ENCODE results near the gene SH3BP4.

The SH3BP4 gene

DNA sequence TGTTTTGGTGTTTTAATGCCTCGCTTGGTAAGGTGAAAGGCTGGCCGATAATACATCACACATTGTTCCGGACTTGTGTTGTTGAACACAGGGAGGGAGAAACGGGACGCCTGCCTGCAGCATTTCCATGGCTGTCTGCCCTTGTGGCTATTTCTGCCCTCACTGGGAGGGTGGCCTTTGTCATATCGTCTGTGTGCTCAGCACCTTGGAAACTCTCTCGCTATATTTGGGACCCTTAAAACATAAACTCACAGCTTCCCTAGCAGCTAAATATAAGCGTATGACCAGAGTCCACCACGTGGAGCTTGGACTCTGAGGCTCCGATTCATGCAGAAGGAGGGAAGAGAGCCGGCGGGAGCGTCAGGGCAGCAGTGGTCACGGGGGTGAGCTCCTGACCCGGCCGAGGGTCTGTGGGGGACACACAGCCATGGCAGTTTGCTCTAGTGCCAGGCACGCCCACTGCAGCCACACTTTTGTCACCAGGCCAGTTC is 111.7 kb downstream of the SH3BP4 start:
- no peak for DNase-seq

DNA sequence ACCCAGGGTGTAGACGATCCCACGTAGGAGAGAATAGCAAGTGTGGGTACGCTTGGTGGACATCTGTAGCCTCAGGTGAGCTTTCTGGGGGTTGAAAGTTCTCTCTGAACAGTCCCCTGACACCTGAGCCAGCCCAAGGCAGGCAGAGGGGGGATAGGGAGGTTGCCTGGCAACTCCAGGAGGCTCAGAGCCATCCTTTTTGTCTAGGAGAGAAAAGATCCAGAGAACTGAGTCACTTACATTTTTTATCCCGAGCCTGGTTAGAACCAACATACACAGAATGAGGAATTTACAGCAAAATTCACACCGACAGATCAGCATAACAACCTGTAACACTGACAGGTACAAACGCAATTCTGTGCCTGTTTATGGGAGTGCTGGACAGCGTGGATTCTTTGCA is 113.2 kb downstream of the SH3BP4 start:
- DNase-seq, result no peak

DNA sequence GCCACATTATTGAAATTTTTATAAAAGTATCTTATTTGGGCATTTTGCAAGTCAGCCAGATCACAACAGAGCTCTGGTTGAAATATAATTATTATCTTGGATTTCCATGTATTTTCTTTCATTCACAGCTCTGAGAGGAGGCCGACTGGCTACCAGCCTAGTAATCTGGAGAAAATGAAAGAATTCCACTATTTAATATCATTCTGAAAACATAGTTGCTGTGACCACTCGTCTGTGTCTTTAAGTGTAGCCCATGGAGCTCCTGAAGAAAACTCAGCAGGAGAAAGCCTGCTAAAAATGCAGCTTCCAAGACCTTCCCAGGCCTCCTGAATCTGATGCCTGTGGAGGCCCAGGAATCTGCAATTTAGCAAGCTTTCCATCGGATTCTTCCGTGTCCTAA is 114.7 kb downstream of the SH3BP4 start:
- no peak for DNase-seq

DNA sequence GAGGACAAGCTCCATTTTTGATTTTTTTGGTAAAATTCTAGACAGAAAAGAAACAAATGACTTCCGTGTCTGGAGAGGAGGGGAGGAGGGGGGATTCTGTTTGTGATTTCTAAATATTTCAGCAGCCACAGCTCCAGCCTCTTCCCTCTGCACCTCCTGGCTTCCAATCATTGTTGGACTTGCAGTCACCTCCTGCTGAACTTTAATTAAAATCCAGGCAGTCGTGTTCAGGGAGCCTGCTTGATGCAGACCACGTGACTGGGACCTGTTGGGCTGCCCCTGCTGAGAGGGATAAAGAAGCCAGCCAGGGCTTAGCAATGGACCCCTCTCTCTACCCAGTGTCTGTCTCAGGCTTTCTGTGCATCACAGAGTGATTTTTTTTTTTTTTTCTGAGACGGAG is 115.1 kb downstream of the SH3BP4 start:
- no peak for DNase-seq

DNA sequence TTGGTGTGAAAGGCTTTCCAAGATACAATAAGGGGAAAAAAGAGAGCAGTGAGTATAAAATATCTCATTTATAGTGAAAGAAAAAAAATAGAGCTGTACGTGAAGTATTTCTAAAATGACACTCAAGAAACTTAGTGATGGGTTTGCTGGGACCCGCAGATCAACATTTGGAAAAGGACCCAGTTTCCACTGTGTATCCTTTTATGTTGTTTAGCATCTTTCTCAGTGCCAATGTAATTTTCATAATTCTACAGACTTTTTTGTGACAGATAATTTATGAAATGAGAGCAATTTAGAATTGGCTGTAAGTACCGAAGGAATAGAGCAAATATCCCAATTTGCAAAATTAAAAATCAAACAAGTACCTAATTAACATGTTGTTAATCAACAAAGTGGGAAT is 116.9 kb downstream of the SH3BP4 start:
- DNase-seq, result no peak

DNA sequence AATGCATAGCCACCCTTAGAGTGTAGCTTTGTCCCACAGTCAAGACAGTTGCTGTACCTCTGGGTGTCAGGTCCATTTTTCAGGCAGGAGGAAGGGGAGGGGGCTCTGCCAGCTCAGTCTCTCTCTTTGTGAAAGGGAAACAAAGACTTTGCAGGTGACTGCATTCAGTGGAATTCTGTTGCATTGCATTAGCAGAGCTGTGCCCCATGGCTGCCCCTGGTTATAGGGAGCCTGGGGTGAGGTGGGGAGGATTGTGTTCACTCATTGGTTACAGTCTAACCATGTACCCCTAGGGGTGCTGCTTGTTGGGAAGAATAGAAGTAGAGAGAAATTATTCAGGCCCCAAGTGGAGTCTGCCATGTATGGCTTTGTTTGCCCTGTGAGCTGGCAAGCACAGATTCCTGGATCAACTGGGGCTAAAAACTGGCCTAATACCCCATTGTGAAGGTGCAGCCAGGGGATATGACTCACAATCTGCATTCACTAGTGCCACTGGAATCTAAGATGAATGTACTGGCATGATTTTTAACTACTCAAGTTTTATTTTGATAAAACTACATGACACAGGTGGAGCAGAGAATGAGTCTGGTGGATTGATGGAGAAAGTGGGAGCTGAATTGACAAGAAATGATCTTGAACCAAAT is 118.4 kb downstream of the SH3BP4 start:
- no peak for DNase-seq

DNA sequence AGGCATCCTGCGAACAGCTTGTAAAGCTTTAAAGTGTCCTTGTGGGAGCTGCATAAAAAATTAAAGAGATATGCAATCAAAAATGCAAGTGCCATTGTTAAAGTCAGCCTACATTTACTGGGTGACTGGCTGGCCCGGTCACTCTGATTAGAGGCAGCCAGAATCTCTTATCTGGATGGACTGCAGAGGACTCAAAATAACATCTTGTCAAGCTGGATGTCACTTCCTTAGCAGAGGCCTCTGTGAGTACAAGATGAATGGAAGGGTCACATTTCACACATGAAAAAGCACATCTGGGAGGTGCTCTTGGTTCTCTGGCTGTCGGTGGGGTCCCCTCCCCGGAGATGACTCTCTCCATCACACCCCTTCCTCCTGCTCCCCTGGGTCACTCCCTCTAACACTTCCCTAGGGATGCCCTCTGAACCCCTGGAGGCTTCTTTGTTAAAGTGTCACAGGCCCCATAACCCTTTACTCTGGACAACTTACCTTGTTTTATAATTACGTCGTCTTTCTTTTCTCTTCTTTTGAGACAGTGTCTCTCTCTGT is 122.1 kb downstream of the SH3BP4 start:
- no peak for DNase-seq

DNA sequence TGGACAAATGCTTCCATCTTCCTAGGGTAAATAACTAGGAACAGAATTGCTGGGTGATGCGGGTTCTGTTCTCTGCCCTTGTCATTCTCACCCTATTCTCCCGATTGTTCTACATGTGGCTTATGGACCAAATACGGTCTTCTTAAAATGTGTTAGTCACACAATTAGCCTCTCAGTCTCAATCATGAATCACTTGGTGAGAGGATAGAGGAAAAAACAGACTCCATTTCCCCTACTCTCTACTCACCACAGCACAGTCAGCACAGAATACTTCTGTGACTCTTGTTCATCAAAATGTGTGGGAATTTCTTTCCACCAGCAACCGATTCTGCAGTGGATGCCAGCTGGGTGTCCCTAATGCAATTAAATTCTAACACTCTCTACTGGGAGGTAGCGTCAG is 125.2 kb downstream of the SH3BP4 start:
- no peak for DNase-seq

DNA sequence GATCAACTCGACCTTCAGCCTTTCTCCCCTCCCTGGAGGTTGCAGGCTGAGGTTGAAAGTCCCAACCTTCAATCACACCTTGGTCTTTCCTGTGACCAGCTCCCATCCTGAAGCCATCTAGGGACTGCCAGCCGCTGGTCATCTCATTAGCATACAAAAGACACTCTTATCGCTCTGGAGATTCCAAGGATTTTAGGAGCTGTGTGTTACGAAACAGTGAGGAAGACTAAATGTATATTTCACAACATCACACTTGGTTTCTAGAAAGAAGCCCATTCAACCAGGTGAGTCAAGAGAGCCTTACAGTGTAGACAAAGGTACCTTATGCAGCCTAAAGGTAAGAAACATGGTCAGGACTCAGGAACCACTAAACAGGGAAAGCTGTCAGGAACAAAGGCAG is 126.4 kb downstream of the SH3BP4 start:
- no peak for DNase-seq

DNA sequence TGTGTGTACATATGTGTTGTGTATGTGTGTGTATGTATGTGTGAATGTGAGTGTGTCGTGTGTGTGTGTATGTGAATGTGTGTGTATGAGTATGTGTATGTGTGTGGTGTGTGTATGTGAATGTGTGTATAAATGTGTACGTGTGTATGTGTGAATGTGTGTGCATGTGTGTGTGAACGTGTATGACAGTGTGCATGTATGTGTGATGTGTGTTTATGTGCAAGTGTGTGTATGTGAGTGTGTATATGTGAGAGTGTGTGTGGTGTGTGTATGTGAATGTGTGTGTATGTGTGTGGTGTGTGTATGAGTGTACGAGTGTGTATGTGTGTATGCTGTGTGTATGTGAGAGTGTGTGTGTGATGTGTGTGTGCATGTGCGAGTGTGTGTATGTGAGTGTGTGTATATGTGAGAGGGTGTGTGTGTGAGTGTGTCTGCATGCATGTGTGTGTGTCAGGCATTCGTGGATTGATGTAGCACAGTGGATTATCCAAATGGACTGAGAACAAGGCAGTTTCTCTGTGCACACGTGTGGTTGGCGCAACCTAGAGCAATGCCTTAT is 127.2 kb downstream of the SH3BP4 start:
- no peak for DNase-seq

DNA sequence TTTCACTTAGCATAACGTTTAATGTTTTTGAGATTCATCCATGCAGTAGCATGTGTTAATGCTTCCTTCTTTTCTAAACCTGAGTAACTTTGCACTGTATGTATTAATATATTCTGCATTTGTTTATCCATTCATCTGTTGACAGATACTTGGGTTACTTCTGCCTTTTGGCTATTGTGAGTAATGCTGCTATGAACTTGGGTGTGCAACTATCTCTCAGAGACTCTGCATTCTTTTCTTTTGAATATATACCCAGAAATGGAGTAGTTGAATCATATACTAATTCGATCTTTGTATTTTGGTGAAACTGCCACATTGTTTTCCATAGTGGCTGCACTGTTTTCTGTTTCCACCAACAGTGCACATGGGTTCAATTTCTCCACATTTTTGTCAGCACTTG is 128.3 kb downstream of the SH3BP4 start:
- DNase-seq, result no peak

DNA sequence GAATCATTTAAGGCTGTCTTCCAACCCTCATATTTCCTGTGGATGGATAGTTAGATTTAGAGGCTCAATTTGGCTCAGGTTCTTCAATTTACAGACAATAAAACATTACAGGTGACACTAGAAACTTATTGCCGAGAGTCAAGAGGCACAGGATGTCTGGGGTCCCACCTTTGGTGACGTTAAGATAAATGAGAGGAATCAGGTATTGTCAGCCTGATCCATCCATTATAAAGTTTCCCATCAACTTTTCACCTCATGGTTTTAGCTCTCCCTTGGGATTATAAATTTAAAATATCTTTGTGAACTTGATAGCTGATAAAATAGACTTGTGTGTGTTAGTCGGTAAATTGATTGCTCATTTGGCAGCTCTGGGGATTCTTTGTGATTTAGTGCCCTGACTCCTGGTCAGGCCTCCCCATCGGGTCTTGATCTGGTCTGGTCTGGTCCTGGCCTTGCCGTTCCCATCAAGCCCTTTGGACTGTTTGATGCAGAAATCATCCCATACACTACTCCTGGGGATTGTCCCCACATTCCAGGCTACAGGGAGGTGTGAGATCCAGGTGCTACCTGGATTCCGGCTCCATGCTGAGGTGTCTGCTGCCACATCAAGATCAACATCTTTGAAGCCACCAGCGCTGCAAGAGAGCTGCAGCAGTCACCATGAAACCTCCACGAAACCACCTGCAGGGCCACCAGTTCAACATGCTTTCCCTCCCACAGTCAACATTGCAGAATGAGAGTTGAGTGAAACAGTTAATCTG is 130.9 kb downstream of the SH3BP4 start:
- no peak for DNase-seq

DNA sequence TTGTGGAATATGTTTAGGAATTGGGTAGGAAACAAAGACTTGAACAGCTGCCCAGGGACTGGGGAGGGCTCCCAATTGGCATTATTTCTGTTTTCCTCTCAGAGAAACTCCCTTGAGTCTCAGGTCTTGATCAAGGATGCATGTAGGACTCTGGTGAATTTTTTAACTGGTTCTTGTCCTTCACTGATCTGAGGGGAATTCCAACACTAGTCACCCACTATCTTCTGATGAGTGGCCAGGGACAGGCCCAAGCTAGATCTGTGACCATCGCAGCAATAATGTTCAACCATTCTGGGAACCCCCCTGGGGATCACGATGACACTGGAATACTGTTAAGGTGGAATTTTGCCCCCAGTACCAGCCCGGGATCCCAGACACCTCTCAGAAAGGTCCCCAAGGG is 132.0 kb downstream of the SH3BP4 start:
- DNase-seq, result no peak

DNA sequence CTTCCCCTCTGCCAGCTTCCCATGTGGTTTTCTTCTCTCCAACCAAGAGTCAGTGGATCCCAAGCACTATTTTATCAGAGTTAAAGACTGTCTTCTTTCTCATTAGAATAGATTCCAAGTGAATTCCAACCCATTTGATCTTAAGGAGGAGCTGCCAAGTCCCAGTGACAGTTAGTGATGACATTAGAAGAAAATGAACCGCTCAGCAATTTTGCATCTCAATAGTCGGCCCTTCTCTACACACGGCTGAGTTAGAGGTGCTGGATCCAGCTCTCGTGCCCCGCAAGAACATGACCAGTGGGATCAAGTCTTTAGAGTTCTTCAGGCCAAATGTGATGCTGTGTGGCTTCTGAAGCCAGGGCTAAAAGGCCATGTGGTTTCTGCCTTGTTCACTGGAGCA is 132.6 kb downstream of the SH3BP4 start:
- DNase-seq, result no peak

DNA sequence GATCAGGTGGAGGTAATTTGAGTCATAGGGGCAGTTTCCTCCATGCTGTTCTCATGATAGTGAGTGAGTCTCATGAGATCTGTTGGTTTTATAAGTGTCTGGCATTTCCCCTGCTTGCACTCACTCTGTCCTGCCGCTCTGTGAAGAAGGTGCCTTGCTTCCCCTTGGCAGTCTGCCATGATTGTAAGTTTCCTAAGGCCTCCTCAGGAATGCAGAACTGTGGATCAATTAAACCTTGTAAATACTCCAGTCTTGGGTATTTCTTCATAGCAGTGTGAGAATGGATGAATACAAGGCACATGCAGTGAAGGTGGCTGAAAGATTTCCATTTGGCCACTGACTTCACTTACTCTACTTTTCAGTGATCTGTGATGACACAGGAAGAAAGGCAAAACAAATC is 133.7 kb downstream of the SH3BP4 start:
- no peak for DNase-seq

DNA sequence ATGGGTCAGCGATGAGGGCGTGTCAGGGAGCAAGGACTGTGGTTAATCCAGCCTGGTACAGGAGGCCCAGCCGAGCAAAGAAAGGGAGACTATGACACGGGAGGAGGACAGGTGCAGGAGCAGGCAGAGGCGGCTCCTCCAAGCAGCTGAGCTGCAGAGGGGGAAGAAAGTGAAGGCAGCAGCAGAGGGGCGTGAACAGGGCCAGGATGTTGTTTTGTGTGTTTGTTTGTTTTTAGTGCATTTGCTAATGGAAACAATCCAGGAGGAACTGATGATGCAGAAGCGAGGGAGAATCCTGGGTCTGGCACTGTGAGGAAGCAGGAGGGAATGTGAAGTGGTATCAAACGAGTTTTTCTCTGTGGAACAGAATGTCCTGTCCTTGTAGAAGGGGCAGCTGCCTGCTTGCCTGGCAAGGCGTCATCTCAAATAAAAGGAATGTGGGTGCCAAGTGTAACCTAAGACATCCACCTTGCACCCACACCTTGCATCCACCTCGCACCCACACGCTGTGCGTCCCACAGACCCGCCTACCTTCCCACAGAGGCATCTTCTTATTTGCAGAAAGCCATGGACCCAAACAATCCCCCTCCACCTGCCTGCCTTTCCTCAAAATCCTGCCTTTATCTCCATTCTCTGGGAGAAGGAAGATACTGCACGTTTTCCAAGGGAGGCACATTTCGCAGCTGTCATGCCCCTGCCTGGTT is 134.8 kb downstream of the SH3BP4 start:
- DNase-seq, result no peak

DNA sequence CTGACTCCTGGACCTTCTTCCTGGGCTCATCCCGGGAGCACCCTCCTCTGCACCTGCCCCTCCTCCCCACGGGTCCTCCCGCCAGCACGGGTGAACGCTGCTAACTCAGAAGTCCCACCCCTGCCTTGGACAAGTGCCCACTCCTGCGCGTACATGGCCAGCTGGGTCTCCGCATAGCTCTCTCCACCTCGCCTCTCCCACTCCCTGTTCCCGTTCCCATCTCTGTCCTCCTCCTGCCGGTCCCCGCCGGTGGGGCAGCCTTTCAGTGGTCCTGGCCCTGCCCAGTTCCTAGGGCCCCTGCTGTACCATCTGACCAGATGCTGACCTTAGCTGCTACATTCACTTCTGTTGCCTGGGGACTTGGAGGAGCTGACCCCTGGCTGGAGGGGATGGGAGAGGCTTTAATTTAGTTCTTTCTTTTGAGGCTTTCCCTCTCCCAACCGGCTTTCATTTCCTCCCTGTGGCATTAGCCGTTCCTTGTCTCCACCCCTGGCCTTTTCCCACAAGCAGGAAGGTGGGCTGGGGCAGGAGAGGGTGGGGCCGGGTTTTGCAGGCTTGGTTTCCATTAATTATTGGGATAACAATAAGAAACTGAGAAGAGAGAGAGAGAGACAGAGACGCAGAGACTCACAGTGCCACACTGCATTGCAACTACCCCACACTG is 136.1 kb downstream of the SH3BP4 start:
- no peak for DNase-seq

DNA sequence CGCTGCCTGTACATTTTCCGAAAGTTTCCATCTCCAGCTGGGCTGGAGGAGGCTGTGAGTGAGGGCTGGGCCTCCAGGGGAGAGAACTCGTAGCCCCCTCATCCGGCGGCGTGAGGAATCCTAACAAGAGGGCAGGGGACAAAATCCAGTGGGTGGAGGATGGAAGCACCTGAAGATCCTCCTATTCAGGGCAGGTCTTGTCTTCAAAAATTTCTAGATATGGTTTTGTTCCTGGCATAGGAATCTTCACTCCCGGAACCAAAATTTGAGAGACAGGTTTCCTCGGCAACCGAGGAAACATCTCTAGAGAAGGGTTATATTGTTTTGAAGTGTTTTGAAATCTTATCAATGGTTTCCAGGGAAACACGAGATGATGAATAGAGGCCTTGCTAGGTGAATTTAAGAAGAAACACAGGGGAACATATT is 136.7 kb downstream of the SH3BP4 start:
- no peak for DNase-seq

DNA sequence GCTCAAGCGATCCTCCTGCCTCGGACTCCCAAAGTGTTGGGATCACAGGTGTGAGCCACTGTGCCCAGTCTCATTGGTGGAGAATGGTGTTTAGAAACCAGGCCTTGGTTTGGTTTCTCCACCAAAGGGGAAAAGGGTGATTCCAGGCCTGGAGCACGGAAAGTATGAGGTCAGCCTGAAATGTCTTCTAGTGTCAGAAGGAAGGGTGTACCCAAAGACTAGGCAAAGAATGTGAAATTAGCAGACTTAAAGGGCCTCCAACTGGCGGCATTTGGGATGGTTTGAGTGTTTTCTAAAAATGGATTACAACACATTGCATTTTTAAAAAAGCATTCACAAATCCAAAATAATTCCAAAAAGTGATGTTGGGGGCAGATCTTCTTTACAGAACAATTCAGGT is 139.6 kb downstream of the SH3BP4 start:
- DNase-seq, result no peak

DNA sequence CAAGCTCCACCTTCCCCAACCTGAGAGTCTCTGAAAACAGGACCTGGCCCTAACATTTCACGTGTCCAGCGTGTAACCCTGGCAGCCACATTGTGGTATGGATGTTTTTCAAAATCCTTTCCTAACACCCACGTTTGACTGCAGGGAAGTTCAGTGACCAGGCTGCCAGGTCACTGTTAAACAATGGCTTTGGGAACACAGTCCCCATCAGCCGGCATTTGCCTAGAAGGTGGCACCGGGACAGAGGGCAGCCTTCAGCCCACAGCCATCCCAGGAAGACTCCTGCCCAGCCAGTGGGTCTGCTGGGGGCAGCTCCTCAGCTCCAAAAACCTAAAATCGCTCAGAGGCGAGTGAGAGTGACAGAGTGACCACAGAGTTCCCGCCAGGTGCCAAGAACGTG is 140.2 kb downstream of the SH3BP4 start:
- DNase-seq, result no peak

DNA sequence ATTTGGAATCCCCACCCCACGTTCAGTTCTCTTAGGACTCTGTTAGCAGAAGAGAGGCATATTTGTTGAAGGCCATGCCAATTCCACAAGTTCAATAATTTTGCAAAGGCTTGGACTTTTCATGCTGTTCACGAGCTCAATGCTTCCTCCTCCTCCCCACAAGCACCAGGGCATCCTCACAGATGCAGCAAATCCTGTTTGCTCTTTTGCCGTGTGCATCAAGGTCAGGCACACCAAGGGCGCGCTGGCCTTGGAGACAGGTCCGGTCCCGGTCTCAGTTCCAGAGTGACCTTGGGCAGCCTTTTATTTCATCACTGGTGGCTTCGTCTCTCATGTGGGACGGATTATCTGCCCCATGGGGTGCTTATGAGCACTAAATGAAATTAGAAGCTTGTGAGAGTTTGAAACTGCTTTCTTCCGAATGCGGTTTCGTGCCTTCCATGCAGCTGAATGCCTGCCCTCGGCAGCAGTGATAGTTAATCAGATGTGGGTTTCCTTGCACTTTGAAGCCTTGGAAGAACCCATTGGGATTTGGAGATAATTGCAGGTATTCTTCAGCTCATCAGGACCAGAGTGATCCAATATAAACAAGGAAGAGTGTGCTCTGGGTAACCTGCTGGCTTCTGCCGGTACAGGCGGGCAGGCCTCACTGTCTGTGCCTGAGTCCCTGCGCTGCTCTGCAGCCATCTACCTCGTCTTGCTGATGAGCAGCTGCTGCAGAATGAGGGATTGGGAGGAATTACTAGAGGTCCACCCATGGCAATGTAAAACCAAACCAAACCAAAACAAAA is 140.8 kb downstream of the SH3BP4 start:
- DNase-seq, result no peak

DNA sequence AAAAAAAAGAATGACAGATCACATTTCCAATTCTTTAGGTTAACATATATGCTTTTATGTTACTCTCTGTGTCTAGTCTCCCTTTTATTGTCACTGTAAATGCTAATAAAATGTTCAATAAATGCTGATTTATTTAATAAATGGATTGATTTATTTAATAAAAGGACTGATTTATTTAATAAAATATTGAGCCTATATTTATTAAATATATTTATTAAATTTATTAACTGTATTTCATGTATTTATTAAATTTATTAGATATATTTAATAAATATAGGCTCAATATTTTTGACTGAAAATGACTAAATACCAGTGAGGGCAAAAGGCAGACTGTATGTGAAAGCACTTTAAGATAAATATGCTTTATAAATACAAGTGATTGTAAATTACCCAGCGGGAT is 142.6 kb downstream of the SH3BP4 start:
- DNase-seq, result no peak

Data from T1000 (cell line).